OCI-LY1 (cell line): ENCODE results near the gene SP140.
A peak's percentile ranks its signal among the peaks of the same experiment; 100 is the strongest.
"Not testable (repeated sequence)": the region's sequence is repeated elsewhere in the genome, so short reads cannot be mapped to it uniquely, and the experiment has no call there.

Source experiments
- H2AFZ ChIP-seq: fragments of 200-600 bp; sonication (generic), shearing (Covaris generic); 2 replicates; pipeline ENCODE4 v1.6.0; 2014; ENCODE audit warnings: antibody characterized with exemption, mild to moderate bottlenecking, low read length
- H3F3A ChIP-seq: fragments of 200-600 bp; sonication (generic), shearing (Covaris generic); 2 replicates; pipeline ENCODE4 v1.6.0; 2014; ENCODE audit warnings: mild to moderate bottlenecking, antibody characterized with exemption, low read length, moderate library complexity; ENCODE audit not compliant: insufficient read depth
- H3K27ac ChIP-seq: fragments of 200-600 bp; sonication (generic); 2 replicates; pipeline ENCODE4 v1.5.1; 2014; ENCODE audit warnings: low read length, mixed run types, mild to moderate bottlenecking, low read depth; ENCODE audit not compliant: poor library complexity, severe bottlenecking
- H3K27me3 ChIP-seq: fragments of 200-600 bp; sonication (generic); 2 replicates; pipeline ENCODE4 v1.6.0; 2014; ENCODE audit warnings: antibody characterized with exemption, mild to moderate bottlenecking, low read length, moderate library complexity; ENCODE audit not compliant: insufficient read depth
- H3K36me3 ChIP-seq: fragments of 200-600 bp; sonication (generic); 2 replicates; pipeline ENCODE4 v1.6.1; 2014; ENCODE audit warnings: mild to moderate bottlenecking, antibody characterized with exemption, low read length, moderate library complexity, mixed read lengths; ENCODE audit not compliant: insufficient read depth
- H3K4me1 ChIP-seq: fragments of 200-600 bp; sonication (generic); 2 replicates; pipeline ENCODE4 v1.5.1; 2014; ENCODE audit warnings: mild to moderate bottlenecking, low read length, moderate library complexity; ENCODE audit not compliant: insufficient read depth, severe bottlenecking
- H3K4me2 ChIP-seq: fragments of 200-600 bp; sonication (generic), shearing (Covaris generic); 2 replicates; pipeline ENCODE4 v1.6.1; 2014; ENCODE audit warnings: low read length
- H3K4me3 ChIP-seq: fragments of 200-600 bp; sonication (generic); 2 replicates; pipeline ENCODE4 v1.5.1; 2014; ENCODE audit warnings: low read length, low read depth, mild to moderate bottlenecking, mixed read lengths; ENCODE audit not compliant: poor library complexity, severe bottlenecking
- H3K79me2 ChIP-seq: fragments of 200-600 bp; shearing (Covaris generic); 2 replicates; pipeline ENCODE4 v1.6.1; 2016; ENCODE audit warnings: mixed run types, low read length, mixed read lengths; ENCODE audit not compliant: insufficient read depth
- H3K9ac ChIP-seq: fragments of 200-600 bp; sonication (generic), shearing (Covaris generic); 2 replicates; pipeline ENCODE4 v1.6.1; 2014; ENCODE audit warnings: mild to moderate bottlenecking, low read length, mixed read lengths
- H3K9me2 ChIP-seq: fragments of 200-600 bp; sonication (generic), shearing (Covaris generic); 2 replicates; pipeline ENCODE4 v1.6.1; 2014; ENCODE audit warnings: low read depth, mild to moderate bottlenecking, low read length, mixed read lengths
- H3K9me3 ChIP-seq: fragments of 200-600 bp; shearing (Covaris generic); 2 replicates; pipeline ENCODE4 v1.6.1; 2014; ENCODE audit warnings: low read length, mixed read lengths
- H4K20me1 ChIP-seq: fragments of 200-600 bp; sonication (generic), shearing (Covaris generic); 2 replicates; pipeline ENCODE4 v1.6.0; 2016; ENCODE audit warnings: mild to moderate bottlenecking, low read length; ENCODE audit not compliant: insufficient read depth
- EZH2 ChIP-seq: fragments of 200-600 bp; sonication (generic), shearing (Covaris generic); IDR thresholded peaks from 2 replicates; pipeline ENCODE4 v1.8.0; 2017; ENCODE audit warnings: borderline replicate concordance, mixed run types, mild to moderate bottlenecking, antibody characterized with exemption, low read length, moderate library complexity, mixed read lengths
- TF ChIP-seq, protein P1 (sequence below): fragments of 200-600 bp; sonication (generic), shearing (Covaris generic); IDR thresholded peaks from 2 replicates; pipeline ENCODE4 v1.5.1; 2017; ENCODE audit warnings: mild to moderate bottlenecking, antibody characterized with exemption, low read length, moderate library complexity, mixed read lengths

The SP140 gene

DNA sequence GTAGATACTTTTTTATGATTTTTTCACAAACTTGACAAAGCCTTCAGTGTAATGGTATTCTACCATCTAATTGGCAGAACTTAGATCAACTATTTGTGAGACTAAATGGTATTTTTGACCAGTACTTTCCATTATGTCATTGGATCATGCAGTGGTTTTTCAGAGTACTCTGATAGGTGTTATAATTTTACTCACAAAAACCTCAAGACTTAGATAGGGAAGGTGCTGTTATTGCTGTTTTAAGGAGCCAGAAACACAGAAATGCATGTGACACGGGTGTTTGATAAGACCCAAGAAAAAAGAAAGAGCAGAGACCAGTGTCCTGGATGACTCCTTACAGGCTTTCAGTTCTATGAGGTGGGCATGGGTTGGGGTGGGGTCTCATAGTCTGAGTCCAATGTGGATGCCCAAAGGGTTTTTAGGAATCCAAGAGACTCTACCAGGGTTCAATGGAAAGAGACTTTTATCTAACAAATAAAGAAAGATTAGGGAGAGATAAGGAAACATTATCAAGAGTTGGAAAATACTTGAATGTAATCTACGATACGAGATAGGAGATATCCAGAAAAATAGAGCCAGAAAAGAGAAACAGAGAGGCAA is 31.3 kb downstream of the SP140 start:
- Histone ChIP-seq H3K4me3 (no peak overlapping the region), H4K20me1 (no peaks in the 10 kb centered on the region), H2AFZ (no peak overlapping the region), H3K4me1 (peaks cover 21% of the 10 kb centered on the region), H3K4me2 (no peak overlapping the region), H3K27ac (peak overlapping the region; percentile 45), H3K79me2 (no peaks in the 10 kb centered on the region), H3K9ac (no peak overlapping the region), H3K9me3 (no peaks in the 10 kb centered on the region), H3K27me3 (no peaks in the 10 kb centered on the region), H3K9me2 (no peaks in the 10 kb centered on the region), H3F3A (no peaks in the 10 kb centered on the region), H3K36me3 (peaks cover 5% of the 10 kb centered on the region; the same call in 1 of the 2 replicates)
- TF ChIP-seq EZH2 = no peak
- TF ChIP-seq, protein P1, sequence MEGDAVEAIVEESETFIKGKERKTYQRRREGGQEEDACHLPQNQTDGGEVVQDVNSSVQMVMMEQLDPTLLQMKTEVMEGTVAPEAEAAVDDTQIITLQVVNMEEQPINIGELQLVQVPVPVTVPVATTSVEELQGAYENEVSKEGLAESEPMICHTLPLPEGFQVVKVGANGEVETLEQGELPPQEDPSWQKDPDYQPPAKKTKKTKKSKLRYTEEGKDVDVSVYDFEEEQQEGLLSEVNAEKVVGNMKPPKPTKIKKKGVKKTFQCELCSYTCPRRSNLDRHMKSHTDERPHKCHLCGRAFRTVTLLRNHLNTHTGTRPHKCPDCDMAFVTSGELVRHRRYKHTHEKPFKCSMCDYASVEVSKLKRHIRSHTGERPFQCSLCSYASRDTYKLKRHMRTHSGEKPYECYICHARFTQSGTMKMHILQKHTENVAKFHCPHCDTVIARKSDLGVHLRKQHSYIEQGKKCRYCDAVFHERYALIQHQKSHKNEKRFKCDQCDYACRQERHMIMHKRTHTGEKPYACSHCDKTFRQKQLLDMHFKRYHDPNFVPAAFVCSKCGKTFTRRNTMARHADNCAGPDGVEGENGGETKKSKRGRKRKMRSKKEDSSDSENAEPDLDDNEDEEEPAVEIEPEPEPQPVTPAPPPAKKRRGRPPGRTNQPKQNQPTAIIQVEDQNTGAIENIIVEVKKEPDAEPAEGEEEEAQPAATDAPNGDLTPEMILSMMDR = no peak

DNA sequence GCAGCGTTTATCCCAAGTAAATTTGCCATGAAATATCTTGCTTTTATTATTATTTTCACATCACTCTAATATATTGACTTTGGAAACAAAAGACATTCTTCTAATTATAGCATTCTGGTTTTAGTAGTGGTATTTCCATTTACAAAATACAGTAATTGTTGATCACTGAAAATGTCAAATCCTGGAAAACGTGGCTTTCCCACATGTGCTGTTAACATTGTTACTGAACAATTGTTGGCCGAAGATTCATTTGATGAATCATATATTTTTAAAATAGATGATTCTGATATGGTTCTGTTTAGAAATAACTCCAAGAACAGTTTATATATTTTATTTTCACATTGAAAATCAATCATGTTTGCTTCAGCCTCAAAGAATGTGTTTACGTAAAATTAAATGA is 32.9 kb downstream of the SP140 start:
- H3K27ac ChIP-seq = no peak overlapping the region
- H3K4me3 ChIP-seq = no peak overlapping the region
- H2AFZ ChIP-seq = no peak overlapping the region
- no peaks in the 10 kb centered on the region for H3F3A ChIP-seq
- peaks cover 5% of the 10 kb centered on the region for H3K36me3 ChIP-seq
- no peak overlapping the region for H3K9ac ChIP-seq
- no peaks in the 10 kb centered on the region for H3K79me2 ChIP-seq
- no peaks in the 10 kb centered on the region for H4K20me1 ChIP-seq
- H3K4me2 ChIP-seq = no peak overlapping the region
- H3K27me3 ChIP-seq = no peaks in the 10 kb centered on the region
- no peaks in the 10 kb centered on the region for H3K9me3 ChIP-seq
- H3K4me1 ChIP-seq = peaks cover 27% of the 10 kb centered on the region
- no peaks in the 10 kb centered on the region for H3K9me2 ChIP-seq
- TF ChIP-seq EZH2 = no peak
- TF ChIP-seq, protein P1 = no peak

DNA sequence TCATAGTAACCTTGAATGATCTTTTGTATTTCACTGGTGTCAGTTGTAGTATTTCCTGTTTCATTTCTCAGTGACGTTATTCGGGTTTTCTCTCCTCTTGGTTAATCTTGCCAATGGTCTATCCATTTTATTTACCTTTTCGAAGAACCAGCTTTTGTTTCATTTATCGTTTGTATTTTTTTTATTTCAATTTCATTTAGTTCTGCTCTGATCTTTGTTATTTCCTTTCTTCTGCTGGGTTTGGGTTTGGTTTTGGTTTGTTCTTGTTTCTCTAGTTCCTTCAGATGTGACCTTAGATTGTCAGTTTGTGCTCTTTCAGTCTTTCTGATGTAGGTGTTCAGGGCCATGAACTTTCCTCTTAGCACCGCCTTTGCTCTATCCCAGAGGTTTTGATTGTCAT is 36.7 kb downstream of the SP140 start:
- H3K9me2 ChIP-seq = no peaks in the 10 kb centered on the region
- no peak overlapping the region for H3K4me2 ChIP-seq
- no peak overlapping the region for H3K4me3 ChIP-seq
- H3K9me3 ChIP-seq = no peaks in the 10 kb centered on the region
- no peaks in the 10 kb centered on the region for H3F3A ChIP-seq
- no peak overlapping the region for H2AFZ ChIP-seq
- H3K79me2 ChIP-seq = no peaks in the 10 kb centered on the region
- H3K9ac ChIP-seq = no peak overlapping the region
- no peak for TF ChIP-seq EZH2
- TF ChIP-seq, protein P1 = no peak
- H3K36me3 ChIP-seq = peaks cover 5% of the 10 kb centered on the region; the same call in 1 of the 2 replicates
- no peaks in the 10 kb centered on the region for H3K27me3 ChIP-seq
- H3K4me1 ChIP-seq = peaks cover 19% of the 10 kb centered on the region
- no peak overlapping the region for H3K27ac ChIP-seq
- H4K20me1 ChIP-seq = no peaks in the 10 kb centered on the region

DNA sequence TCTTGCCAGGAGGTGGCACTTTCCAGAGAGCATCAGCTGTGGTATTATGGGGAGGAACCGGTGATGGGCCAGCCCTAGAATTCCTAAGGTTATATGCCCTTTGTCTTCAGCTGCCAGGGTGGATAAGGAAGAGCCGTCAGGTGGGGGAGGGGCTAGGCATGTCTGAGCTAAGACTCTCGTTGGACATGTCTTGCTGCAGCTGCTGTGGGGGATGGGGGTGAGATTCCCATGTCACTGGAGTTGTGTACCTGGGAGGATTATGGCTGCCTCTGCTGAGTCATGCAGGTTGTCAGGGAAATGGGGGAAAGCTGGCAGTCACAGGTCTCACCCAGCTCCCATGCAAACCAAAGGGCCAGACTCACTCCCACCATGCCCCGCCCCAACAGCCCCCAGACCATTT is 39.4 kb downstream of the SP140 start:
- not testable (repeated sequence) for H2AFZ ChIP-seq, H3K4me3 ChIP-seq

More for the DNA sequence above, 39.4 kb downstream of the SP140 start:
- H3K27me3 ChIP-seq, H3K9me3 ChIP-seq, H3K4me2 ChIP-seq, H3K27ac ChIP-seq, H4K20me1 ChIP-seq, H3K4me1 ChIP-seq, H3K79me2 ChIP-seq, H3F3A ChIP-seq, H3K9me2 ChIP-seq, H3K9ac ChIP-seq: not testable (repeated sequence)
- peaks cover 20% of the 10 kb centered on the region; the same call in 1 of the 2 replicates for H3K36me3 ChIP-seq
